Activated CD4-positive, alpha-beta T cell treated with anti-CD3 and anti-CD28 coated beads, Interleukin-2, amount 10 ng/mL, durations not matched to agents 7 days and 5 days (primary cell): ENCODE measurements around the gene OBSL1. TPM values are rescaled to one million over a fixed set of nuclear protein-coding genes. Genes with fewer than 3 reads are reported as not detected.

ENCODE experiments used
- CTCF ChIA-PET: fragments of 350-600 bp; sonication (Branson Sonifier 250); formaldehyde crosslinking; loops from one replicate; lab custom pipeline; 2021; ENCODE audit warnings: antibody characterized with exemption; lab: Charles Lee
- POLR2A ChIA-PET: fragments of 350-600 bp; sonication (Branson Sonifier 250); formaldehyde crosslinking; loops from one replicate; lab custom pipeline; 2021; ENCODE audit warnings: antibody characterized with exemption; lab: Charles Lee
- DNase-seq: peaks from one replicate; pipeline ENCODE4 v3.0.0-alpha.2; 2020
- H3K27ac Mint-ChIP-seq: one replicate; pipeline ENCODE4 v1.8.0; 2021; ENCODE audit warnings: mild to moderate bottlenecking, moderate library complexity, mixed read lengths
- H3K27me3 Mint-ChIP-seq: one replicate; pipeline ENCODE4 v1.8.0; 2021; ENCODE audit warnings: mixed read lengths
- H3K36me3 Mint-ChIP-seq: one replicate; pipeline ENCODE4 v1.8.0; 2021; ENCODE audit warnings: low read depth, mixed read lengths
- H3K4me1 Mint-ChIP-seq: one replicate; pipeline ENCODE4 v1.8.0; 2021; ENCODE audit warnings: mixed read lengths
- H3K4me3 Mint-ChIP-seq: one replicate; pipeline ENCODE4 v1.8.0; 2021; ENCODE audit warnings: mild to moderate bottlenecking, moderate library complexity, mixed read lengths
- H3K9me3 Mint-ChIP-seq: one replicate; pipeline ENCODE4 v1.8.0; 2021; ENCODE audit warnings: mixed read lengths
- total RNA-seq, 2 experiments: library from RNA; stranded (reverse); gene quantifications; one replicate each; pipeline ENCODE4 v1.2.3, GENCODE V29; 2021

OBSL1 gene
- total RNA-seq, 2 experiments from 2014 or later, result not detected

- no peaks in the 10 kb centered on the region for H3K4me1 Mint-ChIP-seq
- ChIA-PET POLR2A (no interaction called here), CTCF (no interaction called here)
- H3K27ac Mint-ChIP-seq, result no peak overlapping the region
- no peak for DNase-seq
- H3K9me3 Mint-ChIP-seq, result no peaks in the 10 kb centered on the region
- H3K36me3 Mint-ChIP-seq, result no peaks in the 10 kb centered on the region
- H3K27me3 Mint-ChIP-seq, result peaks cover 31% of the 10 kb centered on the region
- no peak overlapping the region for H3K4me3 Mint-ChIP-seq
Measured at GRCh38 chr2:219570194-219570923, 980 bp downstream of the OBSL1 start.

GRCh38 chr2:219569635-219570034, 1.7 kb downstream of the OBSL1 start:
- Mint-ChIP-seq H3K27me3 (peaks cover 31% of the 10 kb centered on the region), H3K36me3 (no peaks in the 10 kb centered on the region), H3K27ac (no peak overlapping the region), H3K4me1 (no peaks in the 10 kb centered on the region), H3K4me3 (no peak overlapping the region), H3K9me3 (no peaks in the 10 kb centered on the region)
- ChIA-PET CTCF (no interaction called here), POLR2A (no interaction called here)
- DNase-seq, result no peak

- ChIA-PET CTCF (no interaction called here), POLR2A (no interaction called here)
- no peaks in the 10 kb centered on the region for H3K4me1 Mint-ChIP-seq
- H3K27me3 Mint-ChIP-seq, result peaks cover 31% of the 10 kb centered on the region
- no peak for DNase-seq
- H3K4me3 Mint-ChIP-seq, result no peak overlapping the region
- H3K36me3 Mint-ChIP-seq, result no peaks in the 10 kb centered on the region
- H3K9me3 Mint-ChIP-seq, result no peaks in the 10 kb centered on the region
- no peak overlapping the region for H3K27ac Mint-ChIP-seq
Measured at GRCh38 chr2:219569041-219569440, 2.3 kb downstream of the OBSL1 start.

GRCh38 chr2:219567791-219568361, 3.5 kb downstream of the OBSL1 start:
- ChIA-PET POLR2A (no interaction called here), CTCF (no interaction called here)
- Mint-ChIP-seq H3K36me3 (no peaks in the 10 kb centered on the region), H3K27ac (no peak overlapping the region), H3K4me1 (no peaks in the 10 kb centered on the region), H3K9me3 (no peaks in the 10 kb centered on the region), H3K4me3 (no peak overlapping the region), H3K27me3 (peaks cover 28% of the 10 kb centered on the region)
- no peak for DNase-seq

- Mint-ChIP-seq H3K9me3 (no peaks in the 10 kb centered on the region), H3K27me3 (peaks cover 24% of the 10 kb centered on the region), H3K4me3 (no peak overlapping the region), H3K4me1 (no peaks in the 10 kb centered on the region), H3K36me3 (no peaks in the 10 kb centered on the region), H3K27ac (no peak overlapping the region)
- no peak for DNase-seq
- POLR2A ChIA-PET, result no interaction called here
- CTCF ChIA-PET, result interaction anchor here (0.8 kb wide), 1 partner anchor 11 kb away, joined by 3 read pairs; no protein-coding TSS in a partner anchor
Measured at GRCh38 chr2:219567131-219567530, 4.2 kb downstream of the OBSL1 start.

GRCh38 chr2:219566640-219567039, 4.7 kb downstream of the OBSL1 start:
- Mint-ChIP-seq H3K4me3 (no peak overlapping the region), H3K36me3 (no peaks in the 10 kb centered on the region), H3K9me3 (no peaks in the 10 kb centered on the region), H3K27ac (no peak overlapping the region), H3K27me3 (peaks cover 19% of the 10 kb centered on the region), H3K4me1 (no peaks in the 10 kb centered on the region)
- no peak for DNase-seq
- ChIA-PET POLR2A (no interaction called here), CTCF (interaction anchor here (0.5 to 0.8 kb wide), 2 partner anchors 10 to 355 kb away, joined by 3 read pairs; no protein-coding TSS in a partner anchor)

- no peak overlapping the region for H3K27ac Mint-ChIP-seq
- no peaks in the 10 kb centered on the region for H3K9me3 Mint-ChIP-seq
- ChIA-PET CTCF (no interaction called here), POLR2A (no interaction called here)
- H3K4me3 Mint-ChIP-seq, result no peak overlapping the region
- peaks cover 19% of the 10 kb centered on the region for H3K27me3 Mint-ChIP-seq
- no peaks in the 10 kb centered on the region for H3K4me1 Mint-ChIP-seq
- DNase-seq, result no peak
- no peaks in the 10 kb centered on the region for H3K36me3 Mint-ChIP-seq
Measured at GRCh38 chr2:219565130-219566080, 5.9 kb downstream of the OBSL1 start.

- Mint-ChIP-seq H3K9me3 (no peaks in the 10 kb centered on the region), H3K36me3 (no peaks in the 10 kb centered on the region), H3K27ac (no peak overlapping the region), H3K27me3 (peaks cover 7% of the 10 kb centered on the region), H3K4me1 (no peaks in the 10 kb centered on the region), H3K4me3 (no peak overlapping the region)
- POLR2A ChIA-PET, result no interaction called here
- no peak for DNase-seq
- CTCF ChIA-PET, result interaction anchor here (0.9 to 1.5 kb wide), 3 partner anchors 22 to 28 kb away, joined by 3 to 4 read pairs (median 3); no protein-coding TSS in a partner anchor
Measured at GRCh38 chr2:219563271-219563928, 7.9 kb downstream of the OBSL1 start.

- Mint-ChIP-seq H3K27me3 (peaks cover 5% of the 10 kb centered on the region), H3K4me3 (no peak overlapping the region)
- CTCF ChIA-PET, result interaction anchor here (1.1 to 1.5 kb wide), 3 partner anchors 10 to 27 kb away, joined by 3 to 6 read pairs (median 4); no protein-coding TSS in a partner anchor
Measured at GRCh38 chr2:219562049-219563020, 9.0 kb downstream of the OBSL1 start.

GRCh38 chr2:219561179-219562048, 9.9 kb downstream of the OBSL1 start:
- no peak overlapping the region for H3K4me3 Mint-ChIP-seq
- H3K9me3 Mint-ChIP-seq, result no peaks in the 10 kb centered on the region
- H3K27me3 Mint-ChIP-seq, result peaks cover 5% of the 10 kb centered on the region
- ChIA-PET CTCF (interaction anchor here (1.0 to 2.5 kb wide), 7 partner anchors 9 to 51 kb away, joined by 3 to 16 read pairs (median 6); no protein-coding TSS in a partner anchor), POLR2A (no interaction called here)
- no peaks in the 10 kb centered on the region for H3K4me1 Mint-ChIP-seq
- H3K36me3 Mint-ChIP-seq, result no peaks in the 10 kb centered on the region
- H3K27ac Mint-ChIP-seq, result no peak overlapping the region
- DNase-seq, result no peak

More at GRCh38 chr2:219562049-219563020, 9.0 kb downstream of the OBSL1 start:
- no peaks in the 10 kb centered on the region for H3K36me3 Mint-ChIP-seq
- no peak overlapping the region for H3K27ac Mint-ChIP-seq
- H3K9me3 Mint-ChIP-seq, result no peaks in the 10 kb centered on the region
- POLR2A ChIA-PET, result no interaction called here
- H3K4me1 Mint-ChIP-seq, result no peaks in the 10 kb centered on the region
- no peak for DNase-seq

GRCh38 chr2:219560893-219561178, 10.5 kb downstream of the OBSL1 start:
- no peaks in the 10 kb centered on the region for H3K4me1 Mint-ChIP-seq
- DNase-seq, result no peak
- ChIA-PET POLR2A (no interaction called here), CTCF (interaction anchor here (0.6 to 2.5 kb wide), 10 partner anchors 10 to 1958 kb away, joined by 3 to 16 read pairs (median 5); partner anchors contain the start of genes CHPF and TMEM198)
- no peaks in the 10 kb centered on the region for H3K36me3 Mint-ChIP-seq
- peaks cover 5% of the 10 kb centered on the region for H3K27me3 Mint-ChIP-seq
- no peak overlapping the region for H3K4me3 Mint-ChIP-seq
- no peaks in the 10 kb centered on the region for H3K9me3 Mint-ChIP-seq
- H3K27ac Mint-ChIP-seq, result no peak overlapping the region
